ENCODE data around the gene PHGDH. TPM values are rescaled to one million over a fixed set of nuclear protein-coding genes. Genes with fewer than 3 reads are reported as not detected.

PHGDH gene
- total RNA-seq, 1 donor from 2014 or later, result 168 TPM

GRCh38 chr1:119739150-119739549 lies 27.4 kb downstream of the PHGDH start:
- Histone ChIP-seq H3K36me3 (ENCODE audit: control insufficient read depth, insufficient read depth, low read length) (peaks cover 35% of the 10 kb centered on the region), H3K4me3 (ENCODE audit: low read depth, low read length) (no peak overlapping the region), H3K27me3 (ENCODE audit: control insufficient read depth, insufficient read depth, low read length) (no peaks in the 10 kb centered on the region)
- TF ChIP-seq CTCF (IDR thresholded peaks at IDR 0.05; ENCODE audit: insufficient read depth, low read length, severe bottlenecking), result no peak
- FAIRE-seq (no peak), DNase-seq (ENCODE audit: low read depth) (no peak)

DNA sequence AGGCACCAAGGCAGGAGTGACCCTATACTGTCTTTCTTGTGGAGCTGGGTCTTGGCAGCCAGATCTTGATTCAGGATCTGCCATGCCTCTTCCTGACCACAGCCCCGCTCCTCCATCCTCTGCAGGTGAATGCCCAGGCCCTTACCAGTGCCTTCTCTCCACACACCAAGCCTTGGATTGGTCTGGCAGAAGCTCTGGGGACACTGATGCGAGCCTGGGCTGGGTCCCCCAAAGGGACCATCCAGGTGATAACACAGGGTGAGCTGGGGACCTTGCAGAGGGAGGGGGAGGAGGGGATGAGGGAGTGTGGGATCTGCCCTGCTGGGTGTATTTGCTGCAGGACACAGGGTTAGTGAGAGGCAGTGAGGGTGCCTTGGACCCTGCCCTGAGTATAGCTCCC lies 28.5 kb downstream of the PHGDH start:
- TF ChIP-seq CTCF (IDR thresholded peaks at IDR 0.05; ENCODE audit: insufficient read depth, low read length, severe bottlenecking), result no peak
- no peak for FAIRE-seq
- no peak overlapping the region for H3K4me3 ChIP-seq (ENCODE audit: low read depth, low read length)
- no peaks in the 10 kb centered on the region for H3K27me3 ChIP-seq (ENCODE audit: control insufficient read depth, insufficient read depth, low read length)
- DNase-seq (ENCODE audit: low read depth), result no peak
- peaks cover 29% of the 10 kb centered on the region for H3K36me3 ChIP-seq (ENCODE audit: control insufficient read depth, insufficient read depth, low read length)

- no peak for TF ChIP-seq CTCF (IDR thresholded peaks at IDR 0.05; ENCODE audit: insufficient read depth, low read length, severe bottlenecking)
- no peak for DNase-seq (ENCODE audit: low read depth)
- no peak for FAIRE-seq
These were observed 29.4 kb downstream of the PHGDH start for GRCh38 chr1:119740896-119741780.

DNA sequence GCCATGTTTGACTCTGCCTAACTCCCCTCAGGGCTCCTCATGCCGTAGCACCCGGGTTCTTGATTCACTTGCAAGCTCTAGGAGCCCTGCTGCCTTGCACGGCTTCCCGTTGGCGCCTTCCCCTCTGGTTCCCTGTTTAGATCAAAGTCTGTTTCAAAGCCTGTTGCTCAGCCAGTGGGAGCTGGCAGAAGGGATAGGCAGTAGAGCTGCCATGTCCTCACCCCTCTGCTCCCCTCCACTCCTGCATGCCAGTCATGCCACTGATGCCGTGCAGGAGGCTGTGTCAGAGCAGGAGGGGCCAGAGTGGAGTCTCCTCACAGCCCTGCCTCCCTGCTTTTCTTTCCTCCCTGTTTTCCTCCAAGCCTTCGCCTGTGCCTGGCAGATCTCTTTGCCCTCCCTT lies 30.5 kb downstream of the PHGDH start:
- no peaks in the 10 kb centered on the region for H3K27me3 ChIP-seq (ENCODE audit: control insufficient read depth, insufficient read depth, low read length)
- FAIRE-seq, result no peak
- TF ChIP-seq CTCF (IDR thresholded peaks at IDR 0.05; ENCODE audit: insufficient read depth, low read length, severe bottlenecking), result no peak
- peaks cover 15% of the 10 kb centered on the region for H3K36me3 ChIP-seq (ENCODE audit: control insufficient read depth, insufficient read depth, low read length)
- DNase-seq (ENCODE audit: low read depth), result no peak
- H3K4me3 ChIP-seq (ENCODE audit: low read depth, low read length), result no peak overlapping the region

More at GRCh38 chr1:119740896-119741780, 29.4 kb downstream of the PHGDH start:
- H3K36me3 ChIP-seq (ENCODE audit: control insufficient read depth, insufficient read depth, low read length), result peaks cover 22% of the 10 kb centered on the region
- H3K4me3 ChIP-seq (ENCODE audit: low read depth, low read length), result no peak overlapping the region
- H3K27me3 ChIP-seq (ENCODE audit: control insufficient read depth, insufficient read depth, low read length), result no peaks in the 10 kb centered on the region

- no peaks in the 10 kb centered on the region for H3K27me3 ChIP-seq (ENCODE audit: control insufficient read depth, insufficient read depth, low read length)
- no peak overlapping the region for H3K4me3 ChIP-seq (ENCODE audit: low read depth, low read length)
- peaks cover 14% of the 10 kb centered on the region for H3K36me3 ChIP-seq (ENCODE audit: control insufficient read depth, insufficient read depth, low read length)
- DNase-seq (ENCODE audit: low read depth) (no peak), FAIRE-seq (no peak)
- TF ChIP-seq CTCF (IDR thresholded peaks at IDR 0.05; ENCODE audit: insufficient read depth, low read length, severe bottlenecking), result no peak
These were observed 30.9 kb downstream of the PHGDH start for GRCh38 chr1:119742677-119743076.

Data from bronchial epithelial cell (primary cell).